ENCODE results near the gene JOSD2. TPM values are rescaled to one million over a fixed set of nuclear protein-coding genes. Genes with fewer than 3 reads are reported as not detected.
A peak's percentile ranks its signal among the peaks of the same experiment; 100 is the strongest.

JOSD2 gene, protein sequence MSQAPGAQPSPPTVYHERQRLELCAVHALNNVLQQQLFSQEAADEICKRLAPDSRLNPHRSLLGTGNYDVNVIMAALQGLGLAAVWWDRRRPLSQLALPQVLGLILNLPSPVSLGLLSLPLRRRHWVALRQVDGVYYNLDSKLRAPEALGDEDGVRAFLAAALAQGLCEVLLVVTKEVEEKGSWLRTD
- 7.6 and 9.2 TPM in 2 replicates for polyA plus RNA-seq (2014; cell fraction: cytosol; rRNA removed)
- polyA plus RNA-seq (2014; cell fraction: nucleus; rRNA removed), result 8.9 and 12.0 TPM in 2 replicates

DNA sequence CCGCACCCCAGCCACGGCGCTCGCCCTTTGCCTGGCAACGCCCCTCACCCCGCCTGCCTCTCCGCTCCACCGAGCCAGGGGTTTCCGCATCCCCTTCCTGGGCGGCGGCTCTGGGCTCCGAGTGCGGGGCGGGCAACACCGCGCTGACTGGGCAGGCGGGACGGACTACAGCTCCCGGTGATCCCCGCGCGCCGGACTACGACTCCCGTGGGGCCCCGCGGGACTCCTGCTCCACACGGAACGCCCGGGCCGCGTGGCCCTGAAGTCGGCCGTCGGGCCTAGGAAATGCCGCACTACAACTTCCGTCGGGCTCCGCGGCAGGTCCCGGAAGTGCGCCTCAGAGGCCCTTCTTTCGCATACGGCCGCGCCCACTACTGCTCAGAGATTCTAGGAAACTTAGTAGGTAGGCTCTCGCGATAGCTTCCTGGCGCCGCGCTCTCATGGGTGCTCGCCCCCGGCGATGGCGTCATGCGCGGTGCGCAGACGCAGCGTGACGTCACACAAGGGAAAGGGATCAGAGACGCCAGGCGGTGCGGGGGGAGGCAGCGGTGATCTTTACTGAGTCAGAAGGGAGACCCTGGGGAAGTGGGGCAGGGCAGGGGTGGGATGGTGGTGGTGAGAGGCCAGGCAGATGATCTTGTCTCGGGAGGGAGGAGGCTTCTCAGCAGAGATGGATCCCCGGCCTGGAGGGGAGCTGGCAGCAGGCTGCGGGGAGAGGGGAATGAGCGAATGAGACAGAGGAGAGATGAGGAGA lies at the start of gene JOSD2:
Gene JOSD2 (minus strand): TSS at position 123 of the 754 bp plus-strand sequence. CDS start 760 bp downstream, outside the sequence.
- peak; percentile 97 for DNase-seq (ENCODE audit: low spot score)

DNA sequence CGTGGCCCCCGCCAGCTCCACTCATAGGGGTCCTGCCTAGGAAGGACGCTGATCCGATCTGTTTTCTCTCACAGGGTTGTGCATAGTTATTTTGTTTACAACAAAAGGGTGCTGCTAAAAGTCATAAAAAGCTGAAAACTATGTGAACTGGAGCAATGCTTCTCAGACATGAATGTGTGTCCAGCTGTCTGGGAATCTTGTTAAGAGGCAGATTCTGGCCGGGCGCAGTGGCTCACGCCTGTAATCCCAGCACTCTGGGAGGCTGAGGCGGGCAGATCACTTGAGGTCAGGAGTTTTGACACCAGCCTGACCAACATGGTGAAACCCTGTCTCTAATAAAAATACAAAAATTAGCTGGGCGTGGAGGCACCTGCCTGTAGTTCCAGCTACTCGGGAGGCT lies 48.6 kb upstream of the JOSD2 start:
- no peak for DNase-seq (ENCODE audit: low spot score)

DNA sequence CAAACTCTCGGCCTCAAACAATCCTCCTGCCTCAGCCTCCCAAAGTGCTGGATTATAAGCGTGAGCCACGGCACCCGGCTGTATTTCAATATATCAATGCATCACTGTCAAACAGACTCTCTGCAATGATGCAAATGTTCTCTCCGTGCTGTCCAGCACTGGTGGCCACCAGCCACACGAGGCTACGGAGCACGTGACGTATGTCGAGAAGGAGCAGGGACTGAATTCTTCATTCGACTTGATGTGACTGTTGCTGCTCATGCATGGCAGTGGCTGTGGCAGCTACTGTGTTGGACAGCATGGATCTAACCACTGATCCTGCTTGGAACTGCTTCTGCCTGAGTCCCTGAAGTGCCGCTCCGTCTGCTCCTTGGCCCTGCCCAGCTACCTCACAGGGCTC lies 47.5 kb upstream of the JOSD2 start:
- DNase-seq (ENCODE audit: low spot score), result no peak

- DNase-seq (ENCODE audit: low spot score), result no peak
These were observed 47.0 kb upstream of the JOSD2 start for GRCh38 chr19:50558039-50558438.

GRCh38 chr19:50557009-50557613 lies 46.1 kb upstream of the JOSD2 start:
- no peak for DNase-seq (ENCODE audit: low spot score)

GRCh38 chr19:50556282-50557008 lies 45.5 kb upstream of the JOSD2 start:
- peak; percentile 80 for DNase-seq (ENCODE audit: low spot score)

DNA sequence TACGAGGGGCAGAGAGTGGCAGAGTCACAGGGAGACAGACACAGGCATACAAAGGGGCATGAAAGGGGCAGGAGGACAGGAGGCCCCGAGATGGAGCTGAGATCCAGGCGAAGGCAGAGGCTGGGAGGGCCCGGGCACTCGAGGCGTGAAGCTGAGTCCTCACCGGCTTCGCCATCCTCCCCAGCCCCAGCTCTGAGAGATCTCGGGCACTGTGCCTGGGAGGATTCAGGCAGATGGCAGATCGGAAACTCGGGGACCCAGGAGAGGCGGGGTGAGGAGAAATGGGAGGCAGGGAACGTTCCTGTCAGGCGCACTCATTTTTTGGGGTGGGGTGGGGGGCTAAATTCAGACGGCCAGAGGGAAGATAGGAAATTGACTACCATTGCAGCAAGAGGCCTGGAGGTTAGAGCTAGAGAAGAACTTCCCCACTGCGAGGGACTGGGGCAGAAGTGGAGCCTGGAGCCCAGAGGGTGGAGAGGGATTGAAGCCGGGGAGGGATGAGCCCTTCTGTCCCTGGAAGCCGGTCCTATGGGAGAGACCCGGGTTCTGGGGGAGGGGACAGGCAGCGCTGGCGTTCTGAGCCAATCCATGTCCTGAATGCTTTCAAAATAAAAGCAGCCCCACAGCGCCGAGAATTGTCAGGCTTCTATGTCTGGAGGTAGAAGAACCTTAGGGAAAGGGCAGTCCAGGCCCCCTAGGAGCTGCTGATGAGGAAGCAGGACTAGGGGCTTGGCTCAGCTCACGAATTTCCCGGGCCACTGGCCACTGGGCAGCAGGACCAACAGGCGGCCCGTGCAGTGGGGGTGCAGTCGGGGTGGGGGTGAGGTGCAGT lies 44.7 kb upstream of the JOSD2 start:
- peak; percentile 73 for DNase-seq (ENCODE audit: low spot score)

DNA sequence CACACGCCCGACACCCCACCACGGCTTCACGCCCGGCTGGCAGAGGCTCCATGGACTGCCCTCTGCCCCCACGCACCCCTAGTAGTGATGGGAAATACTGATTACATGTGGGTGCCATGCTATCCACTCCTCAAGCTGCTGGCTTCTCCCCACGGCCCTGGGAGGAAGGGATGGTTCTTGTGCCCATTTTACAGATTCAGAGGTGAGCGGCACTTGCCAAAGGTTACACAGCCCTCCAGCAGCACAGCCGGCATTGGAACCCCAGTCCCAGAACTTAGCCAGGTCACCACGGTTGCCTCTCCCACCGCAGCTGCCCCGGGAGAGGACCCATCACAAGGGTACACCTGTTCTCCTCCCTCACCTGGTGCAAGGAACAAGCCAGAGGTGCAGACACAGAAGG lies 44.0 kb upstream of the JOSD2 start:
- no peak for DNase-seq (ENCODE audit: low spot score)

- no peak for DNase-seq (ENCODE audit: low spot score)
These were observed 43.2 kb upstream of the JOSD2 start for GRCh38 chr19:50554212-50554611.

DNA sequence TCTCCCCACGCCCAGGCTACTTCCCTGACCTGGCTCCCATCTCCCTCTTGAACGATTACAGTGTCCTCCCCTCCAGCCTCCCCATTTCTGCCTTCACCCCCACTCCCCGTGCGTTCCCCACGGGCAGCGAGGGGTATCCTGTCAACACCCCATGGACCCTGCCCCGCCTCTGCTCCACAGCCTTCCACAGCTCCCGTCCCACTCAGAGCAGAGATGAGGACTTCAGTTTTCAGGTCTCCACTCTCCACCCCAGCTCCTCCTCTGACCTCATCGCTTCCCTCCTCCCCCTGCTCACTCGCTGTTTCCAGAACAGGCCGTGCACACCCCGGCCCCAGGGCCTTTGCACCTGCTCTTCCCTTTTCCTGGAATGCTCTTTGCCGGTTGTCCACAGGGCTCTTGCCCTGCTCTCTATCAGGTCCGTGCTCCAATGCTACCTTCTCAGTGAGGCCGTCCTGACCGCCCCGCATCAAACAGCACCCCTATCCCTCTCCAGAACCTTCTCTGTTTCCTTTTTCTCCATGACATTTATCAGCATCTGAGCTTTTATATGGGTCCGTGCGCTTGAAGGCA lies 42.2 kb upstream of the JOSD2 start:
- no peak for DNase-seq (ENCODE audit: low spot score)

DNA sequence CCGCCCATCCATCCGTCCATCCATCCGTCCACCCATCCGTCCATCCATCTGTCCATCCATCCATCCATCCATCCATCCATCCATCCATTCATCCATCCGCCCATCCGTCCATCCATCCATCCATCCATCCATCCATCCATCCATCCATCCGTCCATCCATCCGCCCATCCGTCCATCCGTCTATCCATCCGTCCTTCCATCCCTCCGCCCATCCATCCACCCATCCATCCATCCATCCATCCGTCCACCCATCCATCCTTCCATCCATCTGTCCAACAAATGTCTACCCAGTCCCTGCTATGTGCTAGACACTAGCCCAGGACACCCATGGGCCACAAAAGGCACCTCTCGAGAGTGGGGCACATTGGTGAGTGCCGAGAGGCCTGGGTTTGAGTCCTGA lies 41.5 kb upstream of the JOSD2 start:
- DNase-seq (ENCODE audit: low spot score), result no peak

- peak; percentile 71 for DNase-seq (ENCODE audit: low spot score)
These were observed 40.8 kb upstream of the JOSD2 start for GRCh38 chr19:50551715-50552187.

GRCh38 chr19:50551034-50551714 lies 40.2 kb upstream of the JOSD2 start:
- DNase-seq (ENCODE audit: low spot score), result no peak

- DNase-seq (ENCODE audit: low spot score), result no peak
These were observed 39.6 kb upstream of the JOSD2 start for GRCh38 chr19:50550594-50550966.

DNA sequence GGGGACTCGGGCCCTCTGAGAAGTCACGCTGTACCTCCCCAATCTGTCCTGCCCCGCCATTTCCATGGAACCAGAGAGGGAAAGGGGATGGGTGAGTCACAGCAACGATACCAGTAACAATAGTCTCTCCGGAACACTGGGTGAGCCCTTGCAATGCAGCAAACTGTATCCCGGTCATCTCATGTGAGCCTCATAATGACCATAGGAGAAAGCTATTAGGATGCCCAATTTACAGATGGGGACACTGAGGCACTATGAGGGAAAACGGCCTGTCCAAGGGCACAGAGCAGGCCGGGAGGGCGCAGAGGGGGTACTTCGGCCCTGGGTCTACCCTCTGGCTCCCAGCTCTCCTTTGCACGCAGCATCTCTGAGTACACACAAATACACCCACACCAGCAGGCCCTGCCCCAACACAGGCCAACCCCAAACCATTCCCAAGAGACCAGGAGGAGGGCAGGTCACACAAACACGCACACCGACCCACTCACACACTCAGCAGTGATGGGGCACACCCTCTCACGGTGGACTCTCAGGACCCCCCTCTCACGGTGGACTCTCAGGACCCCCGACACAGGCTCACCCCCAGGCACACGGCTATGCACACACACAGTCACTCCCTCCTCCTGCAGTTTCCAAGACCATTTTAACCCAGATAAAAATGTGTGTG lies 39.1 kb upstream of the JOSD2 start:
- no peak for DNase-seq (ENCODE audit: low spot score)

GRCh38 chr19:50549059-50549926 lies 38.3 kb upstream of the JOSD2 start:
- no peak for DNase-seq (ENCODE audit: low spot score)

GRCh38 chr19:50548191-50549058 lies 37.4 kb upstream of the JOSD2 start:
- no peak for DNase-seq (ENCODE audit: low spot score)
